Frontal cortex (tissue), 4 donors: ENCODE data around the gene TEX2. TPM values are rescaled to one million over a fixed set of nuclear protein-coding genes. Genes with fewer than 3 reads are reported as not detected.

Source experiments
- DNase-seq, 2 donors: peaks; one replicate each; pipeline ENCODE4 v3.0.0; 2012; ENCODE audit warnings: low spot score in 2 of 2
- FAIRE-seq: peaks from 2 replicates; lab custom pipeline; 2012; peaks lifted over from hg19 to GRCh38; lab: Jason Lieb, UNC
- small RNA-seq: library from RNA; depleted of rRNA; stranded (forward); fragments of <200 nt; gene quantifications from one replicate; pipeline ENCODE3, GENCODE V24; 2014
- total RNA-seq: library from RNA; depleted of rRNA; stranded (reverse); fragments of >200 nt; gene quantifications from one replicate; pipeline ENCODE4 v1.2.3, GENCODE V29; 2014
- donor health status: control.
- donor health status: control.
- donor health status: control.

Gene TEX2
- total RNA-seq, 1 donor from 2014 or later, result 31.8 TPM

DNA sequence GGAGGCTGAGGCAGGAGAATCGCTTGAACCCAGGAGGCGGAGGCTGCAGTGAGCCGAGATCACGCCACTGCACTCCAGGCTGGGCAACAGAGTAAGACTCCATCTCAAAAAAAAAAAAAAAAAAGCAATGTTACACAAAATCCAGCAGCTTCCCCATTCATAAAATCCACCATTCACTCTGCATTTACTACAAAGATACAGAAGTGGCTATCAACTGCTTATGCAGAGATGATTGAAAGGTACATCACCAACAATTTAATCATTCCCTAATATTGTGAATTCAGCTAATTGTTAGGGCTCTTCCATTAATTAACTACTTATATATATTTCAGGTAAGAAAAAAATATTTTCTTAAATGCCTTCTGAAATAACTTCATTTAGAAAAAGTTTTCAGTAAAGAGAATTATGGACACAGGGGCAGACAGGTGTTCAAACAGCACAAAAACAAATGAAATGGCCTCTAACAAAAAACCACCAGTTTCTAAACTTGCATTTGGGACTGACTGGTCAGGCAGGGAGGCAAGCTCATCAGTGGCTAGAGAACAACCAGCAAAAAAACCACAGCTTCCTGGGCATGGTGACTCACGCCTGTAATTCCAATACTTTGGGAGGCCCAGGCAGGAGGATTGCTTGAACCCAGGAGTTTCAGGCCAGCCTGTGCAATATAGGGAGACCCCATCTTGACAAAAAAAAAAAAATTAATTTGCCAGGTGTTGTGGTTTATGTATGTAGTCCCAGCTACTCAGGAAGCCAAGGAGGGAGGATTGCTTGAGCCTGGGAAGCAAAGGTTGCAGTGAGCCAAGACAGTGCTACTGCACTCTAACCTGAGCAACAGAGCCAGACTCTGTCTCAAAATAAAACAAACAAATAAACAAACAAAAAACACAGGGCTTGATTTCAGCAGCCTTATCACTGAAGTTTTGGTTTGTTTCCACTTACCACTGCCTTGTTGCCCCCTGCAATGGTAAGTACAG, 159.4 kb downstream of the TEX2 start:
- no peak for DNase-seq
- no peak for FAIRE-seq

DNA sequence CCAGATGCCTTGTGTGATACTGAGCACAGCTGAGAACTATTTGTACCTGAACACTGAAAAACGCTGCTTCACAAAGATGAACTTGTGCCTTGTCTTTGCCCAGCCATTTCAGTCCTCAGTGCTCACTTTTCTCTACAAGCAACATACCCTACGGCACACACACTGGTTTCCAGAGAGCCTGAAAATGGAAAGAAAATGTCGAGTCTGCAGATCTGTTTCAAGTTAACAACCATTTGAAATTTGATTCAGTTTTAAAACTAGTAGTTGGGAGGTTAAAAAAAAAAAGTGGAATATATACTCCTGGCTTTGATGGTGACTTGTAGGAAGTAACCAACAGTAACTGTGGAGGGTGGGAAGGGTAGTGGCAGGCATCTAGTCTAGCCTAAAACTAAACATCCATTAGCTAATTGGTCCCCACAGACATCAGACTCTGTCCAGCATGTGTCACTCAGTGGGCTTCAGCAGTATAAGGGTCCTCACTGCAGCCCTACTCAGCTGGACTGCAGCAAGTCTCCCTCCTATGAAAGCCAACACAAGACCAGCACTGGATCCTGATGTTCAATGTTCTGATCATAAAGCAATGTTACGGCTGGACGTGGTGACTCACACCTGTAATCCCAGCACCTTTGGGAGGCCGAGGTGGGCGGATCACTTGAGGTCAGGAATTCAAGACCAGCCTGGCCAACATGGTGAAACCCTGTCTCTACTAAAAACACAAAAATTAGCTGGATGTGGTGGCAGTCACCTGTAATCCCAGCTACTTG, 160.3 kb downstream of the TEX2 start:
- DNase-seq (no peak), FAIRE-seq (no peak)

DNA sequence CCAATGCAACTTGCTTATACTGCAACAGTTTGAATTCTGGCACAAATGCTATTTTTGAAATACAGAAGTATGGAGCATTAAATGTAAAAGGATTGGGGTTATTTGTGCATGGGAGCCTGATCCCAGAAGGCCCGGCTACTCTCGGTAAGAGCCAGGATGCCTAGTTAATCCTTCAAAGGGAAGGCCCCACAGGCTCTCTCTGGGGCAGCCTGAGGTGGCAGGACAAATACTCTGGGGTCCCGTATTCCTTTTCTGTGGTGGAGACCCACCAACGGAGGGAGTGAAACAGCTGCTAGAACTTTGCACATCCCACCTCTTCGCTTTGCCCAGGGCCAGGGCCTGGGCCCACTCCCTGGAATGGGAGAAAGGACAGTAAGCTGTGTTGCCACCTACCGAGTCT, 163.5 kb downstream of the TEX2 start:
- FAIRE-seq, result no peak
- DNase-seq, result no peak

Small RNA genes within 50 kb of the gene (small RNA-seq; reads per million reads assigned to genes)
- gene SNORD104, result 63,920 reads per million, percentile 100 among the genes with 10 or more reads in this experiment

Other genes with a start within 250 kb of the TEX2 start
- 7.3 TPM for gene ICAM2, start 242.6 kb downstream of the TEX2 start, total RNA-seq
- gene ERN1, start 133.1 kb downstream of the TEX2 start, total RNA-seq, result 3.7 TPM
- gene PECAM1, start 127.6 kb upstream of the TEX2 start, total RNA-seq, result 6.9 TPM
- 0.82 TPM for gene MILR1, start 185.9 kb upstream of the TEX2 start, total RNA-seq
- 13.5 TPM for gene POLG2, start 233.8 kb upstream of the TEX2 start, total RNA-seq
- 416 TPM for gene DDX5, start 243.0 kb upstream of the TEX2 start, total RNA-seq
- 88.0 TPM for gene CEP95, start 243.7 kb upstream of the TEX2 start, total RNA-seq